HepG2 (cell line): Measurements from ENCODE around the gene SYNE3. TPM values are rescaled to one million over a fixed set of nuclear protein-coding genes. Genes with fewer than 3 reads are reported as not detected.

Experiments used
- ATF2 ChIP-seq: sonication (generic); formaldehyde crosslinking; IDR thresholded peaks from 2 replicates; pipeline ENCODE4 v1.4.0; 2020; ENCODE audit warnings: missing genetic modification reagents
- DZIP1 ChIP-seq: sonication (generic); formaldehyde crosslinking; IDR thresholded peaks from 2 replicates; pipeline ENCODE4 v1.5.0; 2020; ENCODE audit warnings: mild to moderate bottlenecking, missing genetic modification reagents
- FOSL2 ChIP-seq: sonication (generic); formaldehyde crosslinking; IDR thresholded peaks from 2 replicates; pipeline ENCODE4 v1.4.0; 2020; ENCODE audit warnings: missing genetic modification reagents
- NR2C2 ChIP-seq: sonication (generic); formaldehyde crosslinking; IDR thresholded peaks from 2 replicates; pipeline ENCODE4 v1.4.0; 2020; ENCODE audit warnings: missing genetic modification reagents, mild to moderate bottlenecking, moderate library complexity, borderline replicate concordance
- NR3C1 ChIP-seq: sonication (generic); formaldehyde crosslinking; IDR thresholded peaks from 2 replicates; pipeline ENCODE4 v1.4.0; 2020; ENCODE audit warnings: missing genetic modification reagents
- PRDM10 ChIP-seq: sonication (generic); formaldehyde crosslinking; IDR thresholded peaks from 2 replicates; pipeline ENCODE4 v1.4.0; 2020; ENCODE audit warnings: low read depth, missing genetic modification reagents
- REPIN1 ChIP-seq: sonication (generic); formaldehyde crosslinking; IDR thresholded peaks from 2 replicates; pipeline ENCODE4 v1.8.0; 2022; ENCODE audit warnings: missing genetic modification reagents, low read depth, mild to moderate bottlenecking, borderline replicate concordance
- RFX3 ChIP-seq: IDR thresholded peaks from 2 replicates; pipeline ENCODE4 v1.6.1; 2016; ENCODE audit warnings: missing biosample characterization, missing genetic modification reagents
- SALL1 ChIP-seq: sonication (generic); formaldehyde crosslinking; IDR thresholded peaks from 2 replicates; pipeline ENCODE4 v1.8.0; 2022; ENCODE audit warnings: mild to moderate bottlenecking, missing genetic modification reagents
- SOX13 ChIP-seq, 3 experiments: fragments of 450-650 bp in 1 of 3; sonication (generic) in 1 of 3; formaldehyde crosslinking in 1 of 3; IDR thresholded peaks in 2 of 3; conservative IDR thresholded peaks in 1 of 3; 2 replicates each; pipeline versions ENCODE4 v1.5.0 to v1.6.1; 2016 to 2020; ENCODE audit warnings: antibody characterized with exemption in 1 of 3, mild to moderate bottlenecking in 1 of 3, missing compliant biosample characterization in 1 of 3, missing genetic modification reagents in 1 of 3, moderate library complexity in 1 of 3
- TBP ChIP-seq: sonication (generic); formaldehyde crosslinking; IDR thresholded peaks from 2 replicates; pipeline ENCODE4 v1.5.0; 2020; ENCODE audit warnings: missing genetic modification reagents
- TERF1 ChIP-seq: sonication (generic); formaldehyde crosslinking; IDR thresholded peaks from 2 replicates; pipeline ENCODE4 v1.8.0; 2022; ENCODE audit warnings: mild to moderate bottlenecking, missing genetic modification reagents, moderate library complexity
- TFAP4 ChIP-seq: sonication (generic); IDR thresholded peaks from 2 replicates; pipeline ENCODE4 v1.6.1; 2016; ENCODE audit warnings: low read depth, borderline replicate concordance
- ZNF10 ChIP-seq: sonication (generic); formaldehyde crosslinking; IDR thresholded peaks from 2 replicates; pipeline ENCODE4 v1.4.0; 2020; ENCODE audit warnings: mild to moderate bottlenecking, low read depth, missing genetic modification reagents, borderline replicate concordance
- ZNF354B ChIP-seq: sonication (generic); formaldehyde crosslinking; IDR thresholded peaks from 2 replicates; pipeline ENCODE4 v1.8.0; 2022; ENCODE audit warnings: mild to moderate bottlenecking, missing genetic modification reagents
- ZNF362 ChIP-seq: sonication (generic); formaldehyde crosslinking; IDR thresholded peaks from 2 replicates; pipeline ENCODE4 v1.4.0; 2020; ENCODE audit warnings: missing genetic modification reagents, mild to moderate bottlenecking, borderline replicate concordance
- ZNF496 ChIP-seq: sonication (generic); formaldehyde crosslinking; IDR thresholded peaks from 2 replicates; pipeline ENCODE4 v1.8.1; 2023; ENCODE audit warnings: mild to moderate bottlenecking, moderate library complexity, missing genetic modification reagents; ENCODE audit not compliant: insufficient replicate concordance
- ZNF761 ChIP-seq: sonication (generic); formaldehyde crosslinking; conservative IDR thresholded peaks from 2 replicates; pipeline ENCODE4 v1.4.0; 2020; ENCODE audit warnings: mild to moderate bottlenecking, missing genetic modification reagents
- polyA plus RNA-seq, 8 experiments: library from polyadenylated mRNA; depleted of rRNA in 3 of 8; stranded (reverse) in 7 of 8; unstranded in 1 of 8; fragments of >200 nt; fragmentation: Illumina TruSeq in 4 of 8; extraction: Trizol in 4 of 8; gene quantifications; 2 replicates each; pipeline versions ENCODE4 v1.2.1 to v1.2.3, GENCODE V29; 2011 to 2016; ENCODE audit warnings: low read depth in 4 of 8, missing spikeins in 1 of 8, mixed read lengths in 1 of 8; ENCODE audit not compliant: insufficient read depth in 1 of 8
- total RNA-seq, 5 experiments: library from RNA; depleted of rRNA; stranded (reverse); fragments of >200 nt; fragmentation: Illumina TruSeq; extraction: Trizol; gene quantifications; 2 replicates each; pipeline ENCODE4 v1.2.3, GENCODE V29; 2016; ENCODE audit warnings: low read depth in 1 of 5

Gene SYNE3
- total and polyA plus RNA-seq, 2 of the 13 experiments (the other 11 are each of a cell fraction or from before 2014, with no cell fraction given) = 7.8 to 8.0 TPM

GRCh38 chr14:95521001-95521400 is 4.6 kb upstream of the SYNE3 start (continued):
- TF ChIP-seq SALL1 (CRISPR knock-in tag) = peak; percentile 78
- TF ChIP-seq ZNF496 (CRISPR knock-in tag) = no peak
- no peak for TF ChIP-seq TBP (CRISPR knock-in tag)
- TF ChIP-seq SOX13 (IDR thresholded peaks at IDR 0.05) = no peak
- TF ChIP-seq SOX13 (CRISPR knock-in tag; conservative IDR thresholded peaks at IDR 0.05 in 1 of 2, IDR thresholded peaks at IDR 0.05 in 1 of 2) = peak in 1 of 2 experiments; percentile 63; a peak in 2 of 4 replicates
- no peak for TF ChIP-seq TERF1 (CRISPR knock-in tag)
- TF ChIP-seq FOSL2 (CRISPR knock-in tag) = peak; percentile 74
- TF ChIP-seq ZNF362 = peak; percentile 26; the same call in 1 of the 2 replicates
- 0 out of 2 replicates have a peak, but pooled peaks have one; percentile 16 for TF ChIP-seq TFAP4
- TF ChIP-seq DZIP1 (CRISPR knock-in tag) = no peak
- no peak for TF ChIP-seq NR3C1 (CRISPR knock-in tag)
- no peak for TF ChIP-seq ZNF761 (CRISPR knock-in tag)
- TF ChIP-seq NR2C2 (CRISPR knock-in tag) = peak; percentile 77; the same call in 1 of the 2 replicates
- TF ChIP-seq ZNF10 = no peak
- TF ChIP-seq REPIN1 (CRISPR knock-in tag) = no peak
- peak; percentile 31; the same call in 1 of the 2 replicates for TF ChIP-seq ATF2 (CRISPR knock-in tag)
- no peak for TF ChIP-seq PRDM10 (CRISPR knock-in tag)
- no peak for TF ChIP-seq ZNF354B (CRISPR knock-in tag)
- no peak for TF ChIP-seq RFX3 (CRISPR knock-in tag)
